Measurements from ENCODE around the gene RABIF.
"Not testable (repeated sequence)": the region's sequence is repeated elsewhere in the genome, so short reads cannot be mapped to it uniquely, and the experiment has no call there.

Gene RABIF

GRCh38 chr1:202829223-202829622, 59.7 kb downstream of the RABIF start:
- DNase-seq, result not testable (repeated sequence)
